Smooth muscle cell (in vitro differentiated cells): ENCODE measurements around the gene CD209. TPM values are rescaled to one million over a fixed set of nuclear protein-coding genes. Genes with fewer than 3 reads are reported as not detected.
A peak's percentile ranks its signal among the peaks of the same experiment; 100 is the strongest.

Experiments used
- DNase-seq: peaks from one replicate; lab custom pipeline; 2025; ENCODE audit not compliant: unreplicated experiment; lab: John Stamatoyannopoulos, UW
- H2AFZ ChIP-seq: fragments of 200-600 bp; sonication (generic); 2 replicates; pipeline ENCODE4 v1.6.0; 2016; ENCODE audit warnings: antibody characterized with exemption, low read depth, mild to moderate bottlenecking
- H3F3A ChIP-seq: fragments of 200-600 bp; sonication (generic); 2 replicates; pipeline ENCODE4 v1.6.0; 2017; ENCODE audit warnings: antibody characterized with exemption, low read depth
- H3K27ac ChIP-seq: fragments of 200-600 bp; sonication (generic); 2 replicates; pipeline ENCODE4 v1.5.1; 2016; ENCODE audit warnings: low read depth, mild to moderate bottlenecking
- H3K27me3 ChIP-seq: fragments of 200-600 bp; sonication (generic); 2 replicates; pipeline ENCODE4 v1.6.1; 2016; ENCODE audit warnings: low read depth, mild to moderate bottlenecking
- H3K36me3 ChIP-seq: fragments of 200-600 bp; sonication (generic); 2 replicates; pipeline ENCODE4 v1.5.1; 2016; ENCODE audit warnings: low read depth
- H3K4me1 ChIP-seq: fragments of 200-600 bp; sonication (generic); 2 replicates; pipeline ENCODE4 v1.5.1; 2016; ENCODE audit warnings: low read depth
- H3K4me2 ChIP-seq: fragments of 200-600 bp; sonication (generic); 2 replicates; pipeline ENCODE4 v1.6.0; 2016; ENCODE audit warnings: mild to moderate bottlenecking
- H3K4me3 ChIP-seq: fragments of 200-600 bp; sonication (generic); 2 replicates; pipeline ENCODE4 v1.5.1; 2016; ENCODE audit warnings: mild to moderate bottlenecking
- H3K79me2 ChIP-seq: fragments of 200-600 bp; sonication (generic); 2 replicates; pipeline ENCODE4 v1.6.0; 2016; ENCODE audit warnings: low read depth, mild to moderate bottlenecking
- H3K9ac ChIP-seq: fragments of 200-600 bp; sonication (generic); 2 replicates; pipeline ENCODE4 v1.6.0; 2016; ENCODE audit warnings: low read depth
- H3K9me3 ChIP-seq: fragments of 200-600 bp; sonication (generic); replicated peaks from 2 replicates; pipeline ENCODE4 v1.5.1; 2016; ENCODE audit warnings: low read depth
- H4K20me1 ChIP-seq: fragments of 200-600 bp; sonication (generic); 2 replicates; pipeline ENCODE4 v1.6.0; 2016; ENCODE audit warnings: low read depth
- WGBS: methylation state at CpG from one replicate; pipeline ENCODE4 v1.1.7; 2016; ENCODE audit warnings: low lambda C conversion rate; 5-methylcytosine and 5-hydroxymethylcytosine counted together
- polyA plus RNA-seq: library from polyadenylated mRNA; unstranded; fragments of >200 nt; fragmentation: Nextera tagmentation; extraction: Ambion mirVana; gene quantifications from 2 replicates; pipeline ENCODE4 v1.2.1, GENCODE V29; 2016
- total RNA-seq: library from RNA; depleted of rRNA; stranded (reverse); fragments of >200 nt; gene quantifications from 2 replicates; pipeline ENCODE4 v1.2.3, GENCODE V29; 2014
- TF ChIP-seq, protein P1 (sequence below): fragments of 200-600 bp; sonication (generic); IDR thresholded peaks from 2 replicates; pipeline ENCODE4 v1.5.1; 2017; ENCODE audit warnings: borderline replicate concordance, mild to moderate bottlenecking, antibody characterized with exemption; ENCODE audit not compliant: insufficient read depth, poor library complexity, severe bottlenecking

The CD209 gene
- total and polyA plus RNA-seq, 2 experiments from 2014 or later: not detected

DNA sequence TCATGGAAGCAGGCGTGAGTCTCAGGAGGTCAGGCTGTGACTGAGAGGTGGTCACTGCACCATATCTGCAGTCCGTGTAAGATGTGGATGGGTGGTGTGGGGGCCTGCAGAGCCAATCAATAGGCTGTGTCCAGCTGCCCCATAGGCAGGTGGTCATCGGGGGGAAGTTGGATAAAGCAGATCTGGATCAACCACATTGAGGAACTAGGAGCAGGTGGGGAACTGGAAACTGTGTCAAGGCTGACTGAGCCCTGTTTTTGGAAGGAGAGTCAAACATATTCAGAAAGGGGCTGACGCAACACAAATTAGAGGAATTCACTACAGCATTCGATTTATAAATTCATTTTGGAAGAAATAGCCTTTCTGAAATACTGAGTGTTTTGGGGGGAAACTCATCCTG is 30.7 kb upstream of the CD209 start:
- no peaks in the 10 kb centered on the region for H3K36me3 ChIP-seq
- no peak overlapping the region for H3K4me2 ChIP-seq
- H3K9me3 ChIP-seq: no peaks in the 10 kb centered on the region
- H2AFZ ChIP-seq: no peak overlapping the region
- WGBS: 92% methylated on average over 5 of the region's 5 CpGs
- H3K4me3 ChIP-seq: no peak overlapping the region
- no peaks in the 10 kb centered on the region for H3F3A ChIP-seq
- H3K4me1 ChIP-seq: no peaks in the 10 kb centered on the region
- no peak overlapping the region for H3K9ac ChIP-seq
- H4K20me1 ChIP-seq: no peaks in the 10 kb centered on the region
- no peaks in the 10 kb centered on the region for H3K79me2 ChIP-seq
- peaks cover 15% of the 10 kb centered on the region for H3K27me3 ChIP-seq
- DNase-seq: no peak
- TF ChIP-seq, protein P1, sequence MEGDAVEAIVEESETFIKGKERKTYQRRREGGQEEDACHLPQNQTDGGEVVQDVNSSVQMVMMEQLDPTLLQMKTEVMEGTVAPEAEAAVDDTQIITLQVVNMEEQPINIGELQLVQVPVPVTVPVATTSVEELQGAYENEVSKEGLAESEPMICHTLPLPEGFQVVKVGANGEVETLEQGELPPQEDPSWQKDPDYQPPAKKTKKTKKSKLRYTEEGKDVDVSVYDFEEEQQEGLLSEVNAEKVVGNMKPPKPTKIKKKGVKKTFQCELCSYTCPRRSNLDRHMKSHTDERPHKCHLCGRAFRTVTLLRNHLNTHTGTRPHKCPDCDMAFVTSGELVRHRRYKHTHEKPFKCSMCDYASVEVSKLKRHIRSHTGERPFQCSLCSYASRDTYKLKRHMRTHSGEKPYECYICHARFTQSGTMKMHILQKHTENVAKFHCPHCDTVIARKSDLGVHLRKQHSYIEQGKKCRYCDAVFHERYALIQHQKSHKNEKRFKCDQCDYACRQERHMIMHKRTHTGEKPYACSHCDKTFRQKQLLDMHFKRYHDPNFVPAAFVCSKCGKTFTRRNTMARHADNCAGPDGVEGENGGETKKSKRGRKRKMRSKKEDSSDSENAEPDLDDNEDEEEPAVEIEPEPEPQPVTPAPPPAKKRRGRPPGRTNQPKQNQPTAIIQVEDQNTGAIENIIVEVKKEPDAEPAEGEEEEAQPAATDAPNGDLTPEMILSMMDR: no peak
- no peak overlapping the region for H3K27ac ChIP-seq

DNA sequence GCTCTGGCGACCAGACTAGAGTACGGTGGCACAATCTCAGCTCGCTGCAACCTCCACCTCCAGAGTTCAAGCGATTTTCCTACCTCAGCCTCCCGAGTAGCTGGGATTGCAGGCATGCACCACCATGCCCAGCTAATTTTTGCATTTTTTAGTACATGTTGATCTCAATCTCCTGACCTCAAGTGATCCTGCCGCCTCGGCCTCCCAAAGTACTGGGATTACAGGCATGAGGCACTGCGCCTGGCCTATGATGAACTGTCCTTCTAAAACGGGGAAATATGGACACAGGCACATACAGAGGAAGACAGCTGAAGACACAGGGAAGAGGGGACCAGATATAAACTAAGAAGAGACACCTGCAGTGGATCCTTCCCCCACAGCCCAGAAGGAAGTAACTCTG is 28.4 kb upstream of the CD209 start:
- 92% methylated on average over 9 of the region's 9 CpGs for WGBS
- no peak overlapping the region for H3K4me3 ChIP-seq
- peaks cover 9% of the 10 kb centered on the region for H3K27me3 ChIP-seq
- H3K27ac ChIP-seq: no peak overlapping the region
- no peaks in the 10 kb centered on the region for H4K20me1 ChIP-seq
- H3K9ac ChIP-seq: no peak overlapping the region
- H3K4me1 ChIP-seq: no peaks in the 10 kb centered on the region
- H3K4me2 ChIP-seq: no peak overlapping the region
- no peaks in the 10 kb centered on the region for H3K9me3 ChIP-seq
- no peaks in the 10 kb centered on the region for H3F3A ChIP-seq
- TF ChIP-seq, protein P1: no peak
- DNase-seq: no peak
- no peaks in the 10 kb centered on the region for H3K79me2 ChIP-seq
- H2AFZ ChIP-seq: no peak overlapping the region
- no peaks in the 10 kb centered on the region for H3K36me3 ChIP-seq

DNA sequence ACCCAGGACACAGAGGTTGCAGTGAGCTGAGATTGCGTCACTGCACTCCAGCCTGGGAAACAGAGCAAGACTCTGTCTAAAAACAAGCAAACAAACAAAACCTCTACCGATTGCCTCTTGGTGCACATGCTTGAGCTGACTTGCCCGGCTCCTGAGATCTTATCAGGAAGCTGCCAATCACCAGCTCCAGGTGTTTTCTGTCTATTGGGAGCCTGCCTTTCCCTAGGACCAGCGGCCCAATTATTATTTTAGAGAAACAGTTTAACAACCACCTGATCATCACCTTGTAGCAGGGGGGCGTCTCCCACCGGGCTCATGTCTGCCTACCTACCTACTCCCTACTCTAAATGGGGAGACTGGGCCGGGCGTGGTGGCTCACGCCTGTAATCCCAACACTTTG is 26.5 kb upstream of the CD209 start:
- TF ChIP-seq, protein P1: no peak
- no peak overlapping the region for H3K27ac ChIP-seq
- no peaks in the 10 kb centered on the region for H3K79me2 ChIP-seq
- H3K4me2 ChIP-seq: no peak overlapping the region
- H3K36me3 ChIP-seq: no peaks in the 10 kb centered on the region
- no peaks in the 10 kb centered on the region for H3F3A ChIP-seq
- DNase-seq: no peak
- WGBS: 82% methylated on average over 9 of the region's 9 CpGs
- no peaks in the 10 kb centered on the region for H3K9me3 ChIP-seq
- peaks cover 9% of the 10 kb centered on the region for H3K27me3 ChIP-seq
- H3K4me3 ChIP-seq: no peak overlapping the region
- H2AFZ ChIP-seq: no peak overlapping the region
- no peaks in the 10 kb centered on the region for H4K20me1 ChIP-seq
- H3K4me1 ChIP-seq: no peaks in the 10 kb centered on the region
- no peak overlapping the region for H3K9ac ChIP-seq

DNA sequence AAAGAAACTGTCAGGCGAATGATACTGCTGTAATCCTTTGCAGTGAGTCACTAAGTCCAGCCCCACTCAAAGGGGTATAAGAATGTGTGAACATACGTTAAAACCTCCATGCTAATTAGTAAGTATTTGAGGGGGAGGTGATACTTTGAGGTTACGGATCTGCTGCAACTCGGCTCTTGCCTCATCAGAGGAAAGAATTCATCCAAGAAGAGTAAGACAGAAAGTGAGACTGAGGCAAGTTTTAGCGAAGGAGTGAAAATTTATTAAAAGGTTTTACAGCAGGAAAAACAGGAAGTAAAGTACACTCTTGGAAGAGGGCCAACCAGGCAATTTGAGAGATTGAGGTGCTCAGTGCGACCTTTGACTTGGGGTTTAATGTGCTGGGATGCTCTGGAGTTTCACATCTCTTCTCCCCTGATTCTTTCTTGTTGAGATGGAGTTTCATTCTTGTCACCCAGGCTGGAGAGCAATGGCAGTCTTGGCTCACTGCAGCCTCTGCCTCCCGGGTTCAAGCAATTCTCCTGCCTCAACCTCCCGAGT is 25.5 kb upstream of the CD209 start:
- no peak overlapping the region for H3K9ac ChIP-seq
- H2AFZ ChIP-seq: no peak overlapping the region
- no peaks in the 10 kb centered on the region for H3K36me3 ChIP-seq
- H3F3A ChIP-seq: no peaks in the 10 kb centered on the region
- H3K4me2 ChIP-seq: peak overlapping the region; percentile 19
- DNase-seq: no peak
- WGBS: 34% methylated on average over 8 of the region's 8 CpGs
- H3K27me3 ChIP-seq: peaks cover 12% of the 10 kb centered on the region
- TF ChIP-seq, protein P1: no peak
- H3K4me3 ChIP-seq: no peak overlapping the region
- H3K4me1 ChIP-seq: no peaks in the 10 kb centered on the region
- no peak overlapping the region for H3K27ac ChIP-seq
- no peaks in the 10 kb centered on the region for H4K20me1 ChIP-seq
- no peaks in the 10 kb centered on the region for H3K9me3 ChIP-seq
- no peaks in the 10 kb centered on the region for H3K79me2 ChIP-seq
